ENCODE measurements around the gene CTSW. TPM values are rescaled to one million over a fixed set of nuclear protein-coding genes. Genes with fewer than 3 reads are reported as not detected.
"Not testable (repeated sequence)": the region's sequence is repeated elsewhere in the genome, so short reads cannot be mapped to it uniquely, and the experiment has no call there.

CTSW gene
- total RNA-seq, 1 donor from 2014 or later: not detected

GRCh38 chr11:65890324-65891218 is 10.9 kb downstream of the CTSW start, which contains the start of gene CCDC85B:
TSS of gene CCDC85B (plus strand) at chr11:65890673. CDS start at chr11:65890784, 111 bp downstream.
- peak within 1 kb of the TSS; percentile 99 for H3K4me3 Mint-ChIP-seq (ENCODE audit: unreplicated experiment)
- peak within 1 kb of the TSS; percentile 99 for H3K27ac Mint-ChIP-seq (ENCODE audit: unreplicated experiment)
- peak; percentile 98 for DNase-seq (ENCODE audit: low spot score)
- H3K36me3 Mint-ChIP-seq (ENCODE audit: low read depth): peaks cover 9% of the 10 kb centered on the region
- no peaks in the 10 kb centered on the region for H3K27me3 Mint-ChIP-seq (ENCODE audit: low read depth)
- H3K4me1 Mint-ChIP-seq (ENCODE audit: low read depth): peaks cover 52% of the 10 kb centered on the region
- TF ChIP-seq, protein P1, sequence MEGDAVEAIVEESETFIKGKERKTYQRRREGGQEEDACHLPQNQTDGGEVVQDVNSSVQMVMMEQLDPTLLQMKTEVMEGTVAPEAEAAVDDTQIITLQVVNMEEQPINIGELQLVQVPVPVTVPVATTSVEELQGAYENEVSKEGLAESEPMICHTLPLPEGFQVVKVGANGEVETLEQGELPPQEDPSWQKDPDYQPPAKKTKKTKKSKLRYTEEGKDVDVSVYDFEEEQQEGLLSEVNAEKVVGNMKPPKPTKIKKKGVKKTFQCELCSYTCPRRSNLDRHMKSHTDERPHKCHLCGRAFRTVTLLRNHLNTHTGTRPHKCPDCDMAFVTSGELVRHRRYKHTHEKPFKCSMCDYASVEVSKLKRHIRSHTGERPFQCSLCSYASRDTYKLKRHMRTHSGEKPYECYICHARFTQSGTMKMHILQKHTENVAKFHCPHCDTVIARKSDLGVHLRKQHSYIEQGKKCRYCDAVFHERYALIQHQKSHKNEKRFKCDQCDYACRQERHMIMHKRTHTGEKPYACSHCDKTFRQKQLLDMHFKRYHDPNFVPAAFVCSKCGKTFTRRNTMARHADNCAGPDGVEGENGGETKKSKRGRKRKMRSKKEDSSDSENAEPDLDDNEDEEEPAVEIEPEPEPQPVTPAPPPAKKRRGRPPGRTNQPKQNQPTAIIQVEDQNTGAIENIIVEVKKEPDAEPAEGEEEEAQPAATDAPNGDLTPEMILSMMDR (IDR thresholded peaks at IDR 0.05): peak; percentile 63
- no peaks in the 10 kb centered on the region for H3K9me3 Mint-ChIP-seq (ENCODE audit: low read depth)

- H3K36me3 Mint-ChIP-seq (ENCODE audit: low read depth): peaks cover 9% of the 10 kb centered on the region
- H3K4me3 Mint-ChIP-seq (ENCODE audit: unreplicated experiment): peak overlapping the region; percentile 71
- H3K4me1 Mint-ChIP-seq (ENCODE audit: low read depth): peaks cover 50% of the 10 kb centered on the region
- no peak for DNase-seq (ENCODE audit: low spot score)
- peak overlapping the region; percentile 45 for H3K27ac Mint-ChIP-seq (ENCODE audit: unreplicated experiment)
- H3K9me3 Mint-ChIP-seq (ENCODE audit: low read depth): no peaks in the 10 kb centered on the region
- no peaks in the 10 kb centered on the region for H3K27me3 Mint-ChIP-seq (ENCODE audit: low read depth)
- TF ChIP-seq, protein P1 (IDR thresholded peaks at IDR 0.05): peak; percentile 54
Observed at GRCh38 chr11:65891219-65892136, 11.8 kb downstream of the CTSW start.

GRCh38 chr11:65892137-65892540 is 12.5 kb downstream of the CTSW start:
- Mint-ChIP-seq H3K4me3 (ENCODE audit: unreplicated experiment) (peak overlapping the region; percentile 71), H3K27ac (ENCODE audit: unreplicated experiment) (peak overlapping the region; percentile 72), H3K4me1 (ENCODE audit: low read depth) (peaks cover 47% of the 10 kb centered on the region)
- H3K27me3 Mint-ChIP-seq (ENCODE audit: low read depth); H3K9me3 Mint-ChIP-seq (ENCODE audit: low read depth); H3K36me3 Mint-ChIP-seq (ENCODE audit: low read depth); DNase-seq (ENCODE audit: low spot score): not testable (repeated sequence)

DNA sequence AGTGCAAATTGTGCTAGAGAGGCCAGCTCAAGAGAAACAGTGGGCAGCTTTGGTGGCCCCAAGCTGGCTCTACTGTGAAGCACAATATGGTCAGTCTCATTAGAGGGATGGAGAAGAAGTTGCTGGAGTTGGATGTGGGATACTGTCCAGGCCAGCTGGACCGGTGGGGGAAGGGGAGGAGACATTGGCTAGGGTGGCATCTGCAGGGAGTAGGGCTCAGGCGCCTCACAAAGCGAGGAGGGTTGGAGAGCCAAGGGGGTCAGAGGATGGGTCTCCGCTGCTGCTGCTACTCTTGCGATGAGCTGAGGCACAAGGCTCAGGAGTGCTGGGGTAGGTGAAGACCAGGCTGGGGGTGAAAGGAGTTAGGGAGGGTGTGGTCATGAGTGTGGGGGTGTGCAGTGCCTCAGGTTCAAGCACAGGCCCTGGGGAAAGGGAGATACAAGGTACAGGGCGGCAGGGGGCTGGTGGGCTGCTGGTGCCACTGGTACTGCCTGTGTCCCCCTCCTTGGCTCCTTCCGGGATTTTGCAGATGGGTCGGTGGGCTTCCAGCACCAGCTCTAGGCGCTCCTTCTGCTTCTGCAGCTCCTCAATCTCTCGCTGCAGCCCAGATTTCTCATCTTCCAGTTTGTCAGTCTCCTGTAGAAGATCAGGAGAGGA is 13.2 kb downstream of the CTSW start:
- TF ChIP-seq, protein P1 (IDR thresholded peaks at IDR 0.05): no peak
- H3K27ac Mint-ChIP-seq (ENCODE audit: unreplicated experiment): peak overlapping the region; percentile 72
- H3K4me1 Mint-ChIP-seq (ENCODE audit: low read depth): peaks cover 46% of the 10 kb centered on the region
- no peaks in the 10 kb centered on the region for H3K27me3 Mint-ChIP-seq (ENCODE audit: low read depth)
- no peaks in the 10 kb centered on the region for H3K9me3 Mint-ChIP-seq (ENCODE audit: low read depth)
- DNase-seq (ENCODE audit: low spot score): no peak
- peaks cover 4% of the 10 kb centered on the region for H3K36me3 Mint-ChIP-seq (ENCODE audit: low read depth)
- H3K4me3 Mint-ChIP-seq (ENCODE audit: unreplicated experiment): peak overlapping the region; percentile 71

DNA sequence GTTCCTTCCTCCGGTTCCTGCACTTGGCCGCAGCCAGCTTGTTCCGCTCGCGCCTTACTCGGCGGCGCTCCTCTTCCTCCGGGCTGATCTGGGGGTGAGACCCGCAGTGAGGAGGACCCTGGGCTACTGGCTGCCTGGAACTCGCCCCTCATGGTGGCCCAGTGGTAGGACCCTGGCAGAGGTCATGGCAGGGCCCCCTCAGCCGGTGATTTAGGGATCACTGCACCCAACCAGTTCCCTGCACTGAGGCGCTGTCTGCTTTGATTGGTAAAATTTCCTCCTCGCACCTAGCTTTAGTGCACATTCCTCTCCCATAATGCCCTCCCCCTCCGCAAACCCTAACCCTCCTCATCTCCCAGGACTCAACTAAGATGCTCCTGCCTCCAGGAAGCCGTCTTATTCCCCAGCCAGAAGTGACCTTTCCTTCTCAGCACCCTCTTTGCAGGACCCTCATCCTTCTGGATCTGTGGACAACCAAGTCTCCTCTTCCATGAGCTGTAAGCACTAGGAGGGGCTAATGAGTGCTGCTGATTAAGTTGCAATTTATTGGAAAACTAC is 14.5 kb downstream of the CTSW start:
- TF ChIP-seq, protein P1 (IDR thresholded peaks at IDR 0.05): peak; percentile 12
- H3K27ac Mint-ChIP-seq (ENCODE audit: unreplicated experiment): peak overlapping the region; percentile 57
- peak; percentile 88 for DNase-seq (ENCODE audit: low spot score)
- no peaks in the 10 kb centered on the region for H3K27me3 Mint-ChIP-seq (ENCODE audit: low read depth)
- H3K36me3 Mint-ChIP-seq (ENCODE audit: low read depth): peaks cover 3% of the 10 kb centered on the region
- H3K9me3 Mint-ChIP-seq (ENCODE audit: low read depth): no peaks in the 10 kb centered on the region
- no peak overlapping the region for H3K4me3 Mint-ChIP-seq (ENCODE audit: unreplicated experiment)
- H3K4me1 Mint-ChIP-seq (ENCODE audit: low read depth): peaks cover 45% of the 10 kb centered on the region

All from chondrocyte (in vitro differentiated cells).